T-helper 2 cell treated with Interferon-gamma antibody and Interleukin-4, amounts not matched to agents 100 ng/mL and 5 ng/mL, for 36 hours (primary cell): ENCODE data around the gene PTCHD4. TPM values are rescaled to one million over a fixed set of nuclear protein-coding genes. Genes with fewer than 3 reads are reported as not detected.

Experiments
- intact Hi-C: fragments of 100-400 bp; cut with micrococcal nuclease; formaldehyde crosslinking; loops from one replicate; pipeline ENCODE4 v1.15.1; 2023
- total RNA-seq: library from RNA; stranded (reverse); gene quantifications from 2 replicates; pipeline ENCODE4 v1.2.3, GENCODE V29; 2022

PTCHD4 gene
- total RNA-seq, 1 donor from 2014 or later: not detected

DNA sequence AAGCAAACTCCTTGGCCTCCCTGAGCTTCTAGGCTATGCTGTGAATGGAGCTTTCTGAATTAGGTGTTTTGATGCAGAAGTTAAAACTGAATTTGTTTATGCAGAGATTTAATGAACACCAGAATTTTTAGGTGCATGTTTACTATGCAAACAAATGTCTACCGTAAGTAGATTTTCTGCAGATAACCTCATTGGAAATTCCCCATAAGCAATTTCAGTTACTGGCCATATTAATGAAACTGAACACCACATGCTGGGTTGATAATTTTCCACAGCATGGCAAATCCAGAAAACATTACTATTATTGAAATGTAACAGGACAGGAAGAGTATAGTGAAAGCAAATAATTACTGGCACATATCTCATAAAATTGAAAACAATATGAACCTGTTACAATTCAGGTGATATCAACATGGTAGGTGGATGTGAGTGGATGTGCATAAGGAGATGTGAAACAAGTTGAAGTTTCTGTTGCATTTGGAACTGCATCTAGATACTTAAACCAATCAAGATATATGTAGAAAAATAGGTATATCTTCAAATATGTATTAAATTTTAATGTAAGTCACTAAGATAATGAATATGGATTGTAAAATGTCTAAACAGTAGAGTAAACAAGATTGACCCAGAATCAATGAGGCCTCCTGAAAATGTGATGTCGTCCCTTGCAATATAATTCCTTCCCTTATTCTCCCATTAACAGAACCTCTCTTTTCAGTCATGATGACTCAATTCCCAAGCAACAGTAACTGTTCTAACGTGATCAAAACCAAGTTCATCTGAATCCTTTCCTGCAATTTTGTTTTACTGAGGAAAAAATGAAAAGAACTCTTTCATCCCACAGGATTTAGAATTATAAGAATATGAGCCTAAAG lies 11.0 kb downstream of the PTCHD4 start:
- intact Hi-C loops: no loop called here

DNA sequence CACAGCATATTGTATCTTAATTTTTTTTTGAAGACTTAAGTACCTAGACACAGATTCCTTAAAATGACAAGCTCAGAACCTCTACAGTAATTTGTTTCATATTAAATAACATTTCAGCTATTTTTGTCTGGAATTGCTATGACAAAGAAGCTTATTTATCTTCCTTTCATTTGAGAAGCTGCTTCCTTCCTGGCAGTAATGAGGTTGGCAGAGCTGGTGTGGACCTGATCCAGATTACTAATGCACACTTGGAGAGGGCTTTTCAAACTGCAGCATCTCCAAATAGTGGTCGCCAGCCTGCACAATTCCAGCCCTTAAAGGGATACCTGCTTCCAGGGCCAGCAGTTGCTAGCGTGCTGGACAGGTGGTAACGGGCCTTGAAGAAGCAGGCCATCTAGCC lies 12.1 kb downstream of the PTCHD4 start:
- intact Hi-C loops: no loop called here

DNA sequence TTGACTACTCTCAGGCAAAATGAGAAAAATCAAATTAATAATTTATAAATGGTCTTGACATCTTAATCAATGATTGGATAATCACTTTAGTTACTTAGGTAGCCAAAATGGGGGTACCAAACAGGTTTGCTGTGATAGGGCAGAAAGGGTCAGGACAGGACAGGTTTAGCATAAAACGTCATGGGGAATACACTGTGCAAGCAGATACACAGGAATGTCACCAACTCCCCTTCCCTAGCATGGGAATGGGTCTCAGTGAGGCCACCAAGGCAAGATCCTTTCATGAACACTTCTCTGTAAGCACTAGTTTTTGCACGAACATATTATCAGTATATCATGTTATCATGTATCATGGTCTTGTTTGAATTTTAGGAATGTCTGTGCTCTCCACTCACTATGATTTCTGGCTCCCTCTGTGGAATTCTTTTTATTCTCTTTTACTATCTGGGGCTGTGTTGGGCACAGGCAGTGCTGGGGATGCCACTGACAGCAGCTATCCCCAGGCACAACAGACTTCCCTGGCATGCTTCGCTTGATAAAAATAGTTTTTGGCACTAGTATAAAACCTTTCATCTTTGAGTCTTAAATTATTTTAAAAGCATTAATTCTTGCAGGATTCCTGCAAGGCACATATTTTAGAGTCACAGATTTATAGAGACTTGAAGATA lies 18.3 kb downstream of the PTCHD4 start:
- intact Hi-C loops: no loop called here

DNA sequence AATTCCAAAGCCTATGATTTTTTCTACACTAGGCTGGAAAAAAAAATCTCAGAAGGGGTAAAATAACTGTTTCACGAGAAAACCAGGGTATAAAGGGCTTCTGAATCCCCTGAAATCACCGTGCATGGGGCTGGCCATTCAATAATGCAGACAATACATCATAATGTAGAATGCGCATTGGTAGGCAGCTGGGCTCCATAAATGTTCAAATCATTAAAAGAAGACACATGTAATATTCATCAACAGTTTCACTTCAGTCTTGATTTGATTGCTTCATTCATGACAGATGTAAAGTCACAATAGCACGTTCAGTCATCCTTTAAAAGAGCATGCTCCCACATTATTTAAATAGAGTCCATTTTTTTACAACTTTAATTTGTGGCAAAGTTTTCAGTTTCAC lies 20.5 kb downstream of the PTCHD4 start:
- intact Hi-C loops: no loop called here

DNA sequence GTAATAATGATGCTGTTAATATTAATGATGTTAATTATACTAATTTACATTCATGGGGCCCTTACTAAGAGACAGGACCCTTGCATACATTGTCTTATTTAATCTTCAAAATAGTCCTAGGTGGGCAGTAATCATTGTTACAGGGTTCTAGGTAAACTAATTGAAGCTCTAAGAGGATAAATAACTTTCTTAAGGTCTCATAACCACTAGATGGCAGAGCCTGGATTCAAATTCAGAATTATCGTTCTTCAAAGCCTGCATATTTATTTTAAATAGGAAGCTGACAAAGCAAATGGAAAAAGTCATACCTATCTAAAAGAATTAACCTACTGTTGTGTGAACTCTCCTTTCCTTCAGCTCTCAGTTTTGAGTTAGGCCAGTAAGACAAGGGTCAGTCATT lies 23.5 kb downstream of the PTCHD4 start:
- intact Hi-C loops: no loop called here

DNA sequence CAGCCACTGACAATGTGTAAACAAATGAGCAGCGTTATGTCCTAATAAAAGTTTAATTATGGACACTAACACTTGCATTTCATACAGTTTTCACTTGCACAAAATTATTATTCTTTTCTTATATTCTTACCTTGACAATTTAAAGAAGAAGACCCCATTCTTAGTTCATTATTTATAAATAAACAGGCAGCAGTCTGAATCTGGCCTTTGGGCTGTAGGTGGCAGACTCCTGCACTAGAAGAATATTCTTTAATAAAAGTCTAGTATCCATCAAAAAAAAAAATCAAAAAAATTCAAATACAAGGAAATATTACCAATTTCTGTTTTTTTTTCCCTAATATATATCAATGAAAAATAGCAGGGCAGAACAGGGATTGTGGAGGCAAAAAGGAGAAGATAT lies 24.8 kb downstream of the PTCHD4 start:
- intact Hi-C loops: no loop called here

DNA sequence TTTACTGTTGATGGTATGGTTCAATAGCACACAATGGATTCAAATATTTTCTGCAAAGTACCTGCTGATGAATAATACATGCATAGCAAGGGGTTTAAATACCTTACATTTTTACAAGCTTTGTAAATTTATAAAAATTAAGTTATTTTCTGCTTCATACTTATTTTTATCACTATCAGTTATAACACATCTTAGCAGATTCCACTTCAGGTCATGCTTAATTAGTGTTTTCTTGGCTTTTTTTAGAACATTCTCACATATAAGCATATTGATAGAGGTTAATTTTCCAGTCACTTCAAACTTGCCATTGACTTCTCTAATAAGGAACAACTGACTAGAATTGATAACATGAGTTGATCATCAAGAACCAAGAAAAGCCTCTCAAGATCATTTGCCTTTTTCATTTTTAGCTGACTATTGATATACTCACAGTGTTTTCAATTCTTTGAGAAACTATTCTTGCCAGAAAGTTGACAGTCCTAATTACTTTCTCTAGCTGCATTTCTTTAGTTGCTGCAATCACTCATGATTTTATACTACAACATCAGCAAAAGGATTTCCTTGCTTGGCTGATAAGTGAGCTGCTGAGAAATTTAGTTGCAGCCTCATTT lies 25.8 kb downstream of the PTCHD4 start:
- intact Hi-C loops: no loop called here

DNA sequence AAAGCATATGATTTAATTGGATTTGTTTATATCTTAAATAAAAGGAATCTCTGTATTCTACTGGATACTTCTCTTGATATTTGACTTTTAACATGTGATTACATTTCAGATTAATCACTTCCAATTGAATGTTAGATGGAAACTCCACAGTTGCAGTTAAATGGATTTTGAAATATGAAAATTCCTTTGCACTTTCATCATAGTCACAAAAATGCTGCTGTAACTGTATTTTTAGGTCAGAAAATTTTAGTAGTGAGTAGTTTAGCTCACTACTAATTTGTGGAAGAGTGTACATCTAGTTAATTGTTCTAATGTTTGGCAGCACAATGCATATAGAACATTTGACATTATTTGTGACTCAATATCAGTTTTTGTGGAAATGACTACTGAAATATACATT lies 26.8 kb downstream of the PTCHD4 start:
- intact Hi-C loops: no loop called here

DNA sequence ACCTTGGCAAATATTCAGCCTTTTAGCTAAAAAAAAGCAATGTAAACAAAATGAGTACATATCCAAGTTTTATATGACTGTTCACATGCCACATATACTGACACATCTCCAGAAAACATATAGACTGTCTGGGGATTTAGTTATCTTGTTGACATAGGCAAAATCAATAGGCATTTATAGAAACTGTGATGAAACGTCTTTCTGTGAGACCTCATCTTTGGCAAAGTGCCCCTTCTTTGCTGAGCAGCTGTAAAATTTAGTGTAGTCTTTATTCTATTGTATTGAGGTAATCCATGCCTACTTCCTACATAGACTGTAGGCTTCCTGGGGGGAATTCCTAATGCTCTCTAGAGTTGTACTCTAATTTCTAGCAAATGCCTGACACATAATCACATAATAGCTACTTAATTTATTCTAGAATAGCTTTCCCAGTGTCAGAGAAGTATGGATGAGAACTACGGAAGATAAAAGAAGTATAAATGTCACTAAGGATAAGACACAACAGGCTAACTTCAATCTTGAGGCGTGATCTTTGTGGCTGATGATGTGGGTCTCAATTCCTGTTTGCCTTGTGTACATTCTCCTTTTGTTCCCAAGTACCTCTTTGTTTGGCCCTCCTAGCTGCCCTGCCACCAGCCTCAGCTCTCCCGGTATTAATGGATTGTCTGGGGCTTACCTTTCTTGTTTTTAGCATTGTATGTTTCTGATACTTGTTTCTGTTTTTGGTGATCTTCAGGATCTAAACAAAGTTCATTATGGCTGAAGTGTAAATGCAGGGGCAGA lies 30.6 kb downstream of the PTCHD4 start:
- intact Hi-C loops: no loop called here

DNA sequence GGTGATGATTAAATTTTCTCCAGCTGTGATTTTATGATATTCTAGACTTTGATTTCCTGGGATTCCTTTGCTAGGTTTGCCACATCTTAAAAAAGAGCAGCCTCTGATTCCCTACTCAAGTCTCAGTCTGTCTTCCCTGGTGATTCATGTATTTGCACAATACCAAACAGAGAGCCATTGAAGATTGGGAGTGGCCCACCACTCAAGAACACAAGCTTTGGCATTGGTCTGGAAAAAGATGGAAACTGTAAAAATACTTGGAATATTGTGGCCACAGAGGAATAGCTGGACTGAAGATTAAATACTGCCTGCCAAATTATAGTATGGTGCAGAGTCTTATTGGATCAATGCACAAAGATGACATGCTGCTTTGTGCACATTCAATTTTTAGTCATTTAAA lies 32.9 kb downstream of the PTCHD4 start:
- intact Hi-C loops: no loop called here

DNA sequence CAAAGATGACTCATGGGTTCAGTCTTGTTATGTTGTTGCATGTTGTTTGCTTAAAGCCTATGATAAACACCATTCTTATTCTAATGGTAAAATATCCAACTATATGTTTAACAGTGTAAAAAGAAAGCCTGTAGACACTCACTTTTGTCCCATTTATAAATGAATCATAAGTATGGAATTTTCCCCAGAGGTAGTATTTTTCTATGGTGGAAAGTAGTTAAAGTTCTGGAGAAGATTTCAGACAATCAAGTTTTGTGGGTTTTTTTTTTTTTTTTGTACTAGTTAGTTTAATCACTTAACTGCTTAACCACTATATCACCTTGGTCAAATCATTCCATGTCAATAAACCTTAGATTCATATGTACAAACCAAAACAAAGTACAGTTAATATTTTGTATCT lies 35.8 kb downstream of the PTCHD4 start:
- intact Hi-C loops: no loop called here

DNA sequence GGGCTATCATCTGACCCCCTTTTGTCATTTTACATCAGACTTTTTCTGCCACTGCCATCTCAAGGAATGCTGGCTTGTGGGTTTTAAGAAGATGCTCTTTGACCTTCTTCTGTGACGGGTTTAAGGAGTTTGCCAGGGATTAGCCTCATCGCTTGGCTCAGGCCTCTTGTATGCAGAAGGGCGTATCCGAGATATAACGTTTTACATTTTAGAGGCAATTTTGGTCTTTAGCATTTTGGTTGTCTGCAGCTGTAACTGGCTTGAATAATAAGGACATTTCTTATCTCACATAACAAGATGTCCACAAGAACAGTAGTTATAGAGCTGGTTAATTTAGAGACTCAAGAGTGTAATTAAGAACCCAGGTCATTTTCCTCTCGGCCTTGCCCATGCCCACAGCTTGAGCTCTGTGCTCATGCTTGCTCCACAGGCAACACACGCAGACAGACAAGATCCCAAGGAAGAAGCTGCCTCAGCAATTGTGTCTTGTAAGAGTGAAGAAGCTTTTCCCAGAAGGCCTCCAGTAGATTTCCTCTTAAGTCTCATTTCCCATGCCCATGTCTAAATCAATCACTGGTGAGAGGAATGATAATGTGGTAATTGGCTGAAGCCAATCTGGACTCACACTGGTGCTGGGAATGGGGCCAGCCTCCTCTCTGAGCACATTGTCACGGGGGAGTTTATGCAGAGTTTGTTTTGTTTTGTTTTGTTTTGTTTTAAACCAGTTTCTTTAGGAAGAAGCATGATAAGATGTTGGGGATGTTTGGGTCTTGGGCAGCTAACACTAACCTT lies 36.8 kb downstream of the PTCHD4 start:
- intact Hi-C loops: no loop called here

DNA sequence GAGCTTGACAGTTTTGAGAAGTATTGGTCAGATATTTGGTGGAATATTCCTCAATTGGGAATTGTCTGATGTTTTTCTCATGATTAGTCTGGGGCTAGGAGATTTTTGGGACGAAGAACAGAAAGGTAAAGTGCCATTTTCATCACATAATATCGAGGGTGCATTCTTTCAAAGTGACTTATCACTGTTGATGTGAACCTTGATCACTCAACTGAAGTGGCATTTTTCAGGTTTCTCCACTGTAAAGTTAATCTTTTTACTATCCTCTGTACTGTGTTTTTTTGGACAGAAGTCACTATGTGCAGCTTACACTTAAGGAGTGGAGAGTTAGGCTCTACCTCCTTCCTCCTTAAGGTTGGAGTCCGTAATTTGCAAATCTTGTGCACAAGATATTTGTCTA lies 39.2 kb downstream of the PTCHD4 start:
- intact Hi-C loops: no loop called here

DNA sequence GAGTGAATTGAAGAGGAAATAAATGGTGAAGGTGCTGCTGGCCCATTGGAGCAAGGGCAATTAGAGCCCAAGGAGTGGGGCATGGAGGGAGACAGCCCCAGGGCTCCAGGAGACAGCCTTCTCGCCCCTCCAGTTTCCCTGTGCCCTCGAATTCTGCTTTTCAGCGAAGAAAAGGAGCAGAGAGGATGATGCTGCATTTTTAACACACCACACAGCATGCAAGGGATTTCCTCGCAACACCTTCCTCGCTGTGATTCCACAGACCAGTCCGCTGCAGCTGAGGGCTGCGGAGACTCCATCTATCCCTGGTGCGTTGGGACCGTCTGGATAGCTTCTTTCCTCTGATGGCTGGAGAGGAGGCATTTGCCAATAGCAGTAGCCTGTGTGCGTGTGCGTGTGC lies 41.7 kb downstream of the PTCHD4 start:
- intact Hi-C loops: no loop called here

DNA sequence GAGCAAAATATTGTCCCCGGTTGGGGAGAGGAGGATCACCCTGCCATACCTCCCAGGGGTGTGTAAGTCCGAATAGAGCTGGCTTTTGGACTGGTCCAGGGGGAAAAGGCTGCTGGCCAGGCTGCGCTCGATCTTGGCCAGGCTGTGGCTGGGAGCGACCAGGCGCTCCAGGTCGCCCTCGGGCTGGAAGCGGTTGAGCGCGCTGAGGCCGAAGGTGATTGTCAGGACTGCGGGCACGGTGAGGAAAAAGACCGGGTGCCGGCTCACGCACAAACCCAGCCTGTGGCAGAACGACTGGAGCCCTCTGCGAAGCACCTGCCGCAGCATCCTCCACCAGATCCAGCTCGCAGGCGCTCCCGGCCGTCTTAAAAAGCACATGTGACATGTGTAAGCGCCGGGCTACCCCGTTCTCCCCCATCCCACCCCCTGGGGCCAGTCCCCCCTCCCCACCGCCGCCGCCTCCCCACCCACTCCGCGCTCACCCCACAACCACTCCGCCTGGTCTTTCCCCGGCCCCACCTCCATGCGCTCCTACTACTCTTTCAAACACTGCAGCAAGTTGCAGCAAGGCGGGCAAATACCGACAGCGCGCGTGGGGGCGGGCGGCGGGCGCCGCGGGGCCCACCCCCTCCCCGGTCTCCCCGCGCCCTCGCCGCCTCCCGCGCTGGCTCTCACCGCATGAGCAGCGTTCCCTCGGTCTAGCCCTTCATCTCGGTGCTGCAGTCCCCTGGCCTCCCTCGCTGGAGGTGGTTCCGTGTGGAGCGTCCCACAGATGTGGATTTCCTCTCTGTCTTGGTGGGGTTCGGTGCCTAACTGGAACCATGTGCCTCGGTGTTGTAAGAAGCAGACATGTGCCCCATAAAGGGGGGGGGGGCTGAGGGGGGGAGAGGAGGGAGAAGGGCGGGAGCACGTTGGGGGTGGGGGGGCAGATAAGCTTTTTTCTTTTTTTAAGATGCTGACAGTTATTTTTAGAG lies 42.4 kb downstream of the PTCHD4 start:
- intact Hi-C loops: no loop called here

DNA sequence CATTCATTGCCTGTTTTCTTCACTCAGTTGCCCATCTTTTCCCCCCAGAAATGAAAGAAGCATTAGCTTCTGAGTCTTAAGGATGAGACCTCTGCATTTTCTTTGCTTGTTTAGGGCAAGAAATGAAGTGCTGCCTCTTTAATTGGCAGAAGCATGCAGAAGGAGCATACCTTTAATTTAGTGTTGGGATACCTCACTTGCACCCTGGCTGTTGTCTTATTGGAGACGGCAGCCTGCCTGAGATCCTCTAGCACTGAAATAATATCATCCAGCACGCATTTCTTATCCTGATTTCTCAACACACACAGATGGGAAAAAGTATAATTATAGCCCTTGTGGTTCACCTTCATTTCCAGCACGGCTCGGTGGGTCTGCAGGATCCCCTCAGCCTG lies 43.1 kb downstream of the PTCHD4 start:
- intact Hi-C loops: no loop called here

DNA sequence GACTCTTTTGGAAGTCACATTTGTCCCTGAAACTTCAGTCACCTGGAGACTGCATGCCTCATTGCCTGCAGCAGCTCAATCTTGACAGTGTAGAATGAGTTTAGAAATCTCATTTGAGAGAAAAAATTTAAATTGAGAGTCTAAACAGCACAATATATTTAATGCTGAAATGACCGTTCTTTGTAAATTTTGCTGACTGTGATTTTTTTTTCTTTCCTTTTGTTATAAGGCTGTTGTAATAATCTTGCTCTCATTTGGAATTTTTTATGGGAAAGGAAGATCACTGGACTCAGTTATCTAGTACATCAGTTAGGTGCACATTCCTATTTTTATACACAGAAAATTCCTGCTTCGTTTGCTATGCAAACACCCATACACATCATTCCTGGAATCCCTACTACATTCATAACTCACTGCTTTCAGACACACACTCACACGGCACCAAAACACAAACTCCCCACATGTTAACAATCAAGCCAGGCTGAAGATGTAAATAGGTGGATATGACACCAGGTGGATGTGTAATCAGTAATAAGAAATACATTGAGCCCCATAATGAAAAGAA lies 43.8 kb downstream of the PTCHD4 start:
- intact Hi-C loops: no loop called here

DNA sequence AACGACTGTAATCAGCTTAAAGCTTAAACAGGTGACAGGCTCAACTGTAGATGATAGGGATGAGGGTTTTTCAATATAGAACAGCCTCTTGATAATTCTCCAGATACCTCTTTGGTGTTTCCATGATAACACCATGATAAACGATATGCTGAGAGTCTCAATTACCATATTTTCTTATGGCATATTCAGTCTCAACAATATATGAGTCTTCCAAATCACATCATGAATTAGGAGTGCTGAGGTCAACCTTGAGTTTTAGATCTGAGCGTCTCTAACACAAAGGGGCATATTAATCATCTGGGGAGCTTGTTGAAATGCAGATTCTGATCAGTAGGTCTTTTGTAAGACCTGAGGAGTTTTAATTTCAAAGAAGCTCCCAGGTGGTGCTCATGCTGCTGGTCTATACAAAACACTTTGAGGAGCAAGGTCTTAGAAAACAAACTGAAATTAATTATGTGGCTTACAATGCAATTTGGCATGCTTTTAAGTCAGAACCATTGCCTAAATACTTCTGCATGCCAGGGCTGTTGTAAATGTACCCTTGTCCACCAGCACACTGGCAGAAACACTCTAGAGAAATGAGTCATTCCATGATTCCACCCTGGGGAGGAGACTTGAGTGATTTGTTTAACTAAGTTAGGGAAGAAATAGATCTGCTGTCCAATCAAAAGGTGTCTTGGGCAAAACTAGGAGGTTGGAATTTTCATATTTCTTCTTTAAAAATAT lies 49.6 kb downstream of the PTCHD4 start:
- intact Hi-C loops: no loop called here
